H9 (cell line): Measurements from ENCODE around the gene LCE1E. TPM values are rescaled to one million over a fixed set of nuclear protein-coding genes. Genes with fewer than 3 reads are reported as not detected.

Experiments
- DNase-seq: peaks from one replicate; pipeline ENCODE4 v3.0.0-alpha.2; 2017
- H2AFZ ChIP-seq: one replicate; pipeline ENCODE4 v1.6.1; 2013; ENCODE audit warnings: mild to moderate bottlenecking, low read length, control low read depth, moderate library complexity
- H2AK5ac ChIP-seq: 2 replicates; pipeline ENCODE4 v1.6.1; 2013; ENCODE audit warnings: low read length, control low read depth, mixed read lengths; ENCODE audit not compliant: insufficient read length
- H2BK120ac ChIP-seq: one replicate; pipeline ENCODE4 v1.6.1; 2013; ENCODE audit warnings: low read depth, mild to moderate bottlenecking, low read length, control low read depth, inconsistent platforms; ENCODE audit not compliant: poor library complexity, severe bottlenecking
- H2BK12ac ChIP-seq: 2 replicates; pipeline ENCODE4 v1.6.1; 2013; ENCODE audit warnings: low read length, control low read depth, mixed read lengths, low read depth; ENCODE audit not compliant: insufficient read length
- H2BK15ac ChIP-seq: 2 replicates; pipeline ENCODE4 v1.6.1; 2013; ENCODE audit warnings: low read depth, low read length, control low read depth
- H2BK20ac ChIP-seq: one replicate; pipeline ENCODE4 v1.6.1; 2013; ENCODE audit warnings: low read depth, mild to moderate bottlenecking, low read length, control low read depth, inconsistent platforms; ENCODE audit not compliant: poor library complexity, severe bottlenecking
- H2BK5ac ChIP-seq: 2 replicates; pipeline ENCODE4 v1.6.1; 2013; ENCODE audit warnings: low read length, control low read depth, mixed read lengths; ENCODE audit not compliant: insufficient read length
- H3K14ac ChIP-seq: 2 replicates; pipeline ENCODE4 v1.6.1; 2013; ENCODE audit warnings: low read length, control low read depth; ENCODE audit not compliant: insufficient read depth
- H3K18ac ChIP-seq: 2 replicates; pipeline ENCODE4 v1.6.1; 2013; ENCODE audit warnings: low read depth, mild to moderate bottlenecking, mixed read lengths, low read length, control low read depth; ENCODE audit not compliant: insufficient read length
- H3K23ac ChIP-seq: 2 replicates; pipeline ENCODE4 v1.6.1; 2013; ENCODE audit warnings: low read length, control low read depth, mixed read lengths, low read depth; ENCODE audit not compliant: insufficient read length
- H3K23me2 ChIP-seq: 2 replicates; pipeline ENCODE4 v1.6.1; 2013; ENCODE audit warnings: low read depth, mild to moderate bottlenecking, mixed read lengths, low read length, control low read depth; ENCODE audit not compliant: insufficient read length, poor library complexity, severe bottlenecking
- H3K27ac ChIP-seq: 2 replicates; pipeline ENCODE4 v1.5.1; 2013; ENCODE audit warnings: low read length, control low read depth, mixed read lengths, low read depth; ENCODE audit not compliant: insufficient read length
- H3K27me3 ChIP-seq: 2 replicates; pipeline ENCODE4 v1.6.1; 2013; ENCODE audit warnings: low read length, control low read depth, inconsistent platforms; ENCODE audit not compliant: insufficient read depth
- H3K4ac ChIP-seq: 2 replicates; pipeline ENCODE4 v1.6.1; 2013; ENCODE audit warnings: low read depth, mild to moderate bottlenecking, control low read depth, inconsistent platforms, low read length, moderate library complexity
- H3K4me1 ChIP-seq: 2 replicates; pipeline ENCODE4 v1.6.1; 2013; ENCODE audit warnings: low read length, control low read depth, inconsistent platforms; ENCODE audit not compliant: insufficient read depth
- H3K4me2 ChIP-seq: 2 replicates; pipeline ENCODE4 v1.6.1; 2013; ENCODE audit warnings: low read length, control low read depth, mixed read lengths; ENCODE audit not compliant: insufficient read length, insufficient read depth
- H3K56ac ChIP-seq: 2 replicates; pipeline ENCODE4 v1.6.1; 2013; ENCODE audit warnings: low read depth, mild to moderate bottlenecking, mixed read lengths, low read length, control low read depth; ENCODE audit not compliant: insufficient read length
- H3K79me1 ChIP-seq: 2 replicates; pipeline ENCODE4 v1.6.1; 2013; ENCODE audit warnings: low read depth, mild to moderate bottlenecking, moderate library complexity, low read length, control low read depth, inconsistent platforms; ENCODE audit not compliant: insufficient read depth, poor library complexity, severe bottlenecking
- H3K79me2 ChIP-seq: 2 replicates; pipeline ENCODE4 v1.6.1; 2013; ENCODE audit warnings: low read length, control low read depth, inconsistent platforms; ENCODE audit not compliant: insufficient read depth
- H3K9ac ChIP-seq: 2 replicates; pipeline ENCODE4 v1.6.1; 2013; ENCODE audit warnings: low read length, control low read depth, mixed read lengths; ENCODE audit not compliant: insufficient read length; ENCODE audit errors: extremely low read depth
- H3K9me3 ChIP-seq: one replicate; pipeline ENCODE4 v1.6.1; 2013; ENCODE audit warnings: low read depth, low read length, inconsistent platforms; ENCODE audit not compliant: control insufficient read depth
- H3T11ph ChIP-seq: one replicate; pipeline ENCODE4 v1.6.1; 2013; ENCODE audit warnings: mild to moderate bottlenecking, low read length, control low read depth, inconsistent platforms
- H4K20me1 ChIP-seq: one replicate; pipeline ENCODE4 v1.6.1; 2013; ENCODE audit not compliant: control insufficient read depth, insufficient read length, insufficient read depth
- H4K5ac ChIP-seq: 2 replicates; pipeline ENCODE4 v1.6.1; 2013; ENCODE audit warnings: low read depth, mild to moderate bottlenecking, mixed read lengths, low read length, control low read depth; ENCODE audit not compliant: insufficient read length
- H4K8ac ChIP-seq: replicated peaks from 2 replicates; pipeline ENCODE4 v1.6.1; 2013; ENCODE audit warnings: low read length, control low read depth, mixed read lengths, low read depth; ENCODE audit not compliant: insufficient read length
- H4K91ac ChIP-seq: 2 replicates; pipeline ENCODE4 v1.6.1; 2013; ENCODE audit warnings: low read depth, mild to moderate bottlenecking, moderate library complexity, mixed read lengths, low read length, control low read depth; ENCODE audit not compliant: insufficient read length
- H3K27ac Mint-ChIP-seq, 3 experiments: 2 replicates in 2 of 3; 3 replicates in 1 of 3; pipeline ENCODE4 v1.8.0; 2020 to 2021; ENCODE audit warnings: mixed read lengths in 3 of 3, mild to moderate bottlenecking in 1 of 3, moderate library complexity in 1 of 3
- H3K27me3 Mint-ChIP-seq: 2 replicates; pipeline ENCODE4 v1.8.0; 2021; ENCODE audit warnings: low read depth, mild to moderate bottlenecking, moderate library complexity, mixed read lengths
- H3K36me3 Mint-ChIP-seq, 3 experiments: 2 replicates in 2 of 3; 3 replicates in 1 of 3; pipeline ENCODE4 v1.8.0; 2020 to 2021; ENCODE audit warnings: low read depth in 3 of 3, mixed read lengths in 3 of 3; ENCODE audit not compliant: insufficient read depth in 1 of 3
- H3K4me1 Mint-ChIP-seq, 2 experiments: 2 replicates each; pipeline ENCODE4 v1.8.0; 2020; ENCODE audit warnings: mixed read lengths in 2 of 2
- H3K4me3 Mint-ChIP-seq, 2 experiments: 2 replicates in 1 of 2; 3 replicates in 1 of 2; pipeline ENCODE4 v1.8.0; 2020 to 2021; ENCODE audit warnings: mild to moderate bottlenecking in 2 of 2, mixed read lengths in 2 of 2, moderate library complexity in 1 of 2
- H3K9me3 Mint-ChIP-seq, 2 experiments: 2 replicates in 1 of 2; 3 replicates in 1 of 2; pipeline ENCODE4 v1.8.0; 2020; ENCODE audit warnings: mild to moderate bottlenecking in 2 of 2, mixed read lengths in 2 of 2, moderate library complexity in 1 of 2
- WGBS: extraction: QIAGEN DNeasy Blood & Tissue Kit; methylation state at CpG from one replicate; pipeline ENCODE4 v1.1.7; 2013; ENCODE audit warnings: missing lambda C conversion rate, low lambda C conversion rate, mixed read lengths; ENCODE audit not compliant: insufficient read length; ENCODE audit errors: extremely low coverage; 5-methylcytosine and 5-hydroxymethylcytosine counted together
- total RNA-seq: library from RNA; stranded (reverse); gene quantifications from 2 replicates; pipeline ENCODE4 v1.2.1, GENCODE V29; 2021
- TF ChIP-seq, protein P1 (sequence below): fragments of 200-600 bp; sonication (generic); conservative IDR thresholded peaks from 3 replicates; pipeline ENCODE4 v1.8.0; 2021; ENCODE audit warnings: antibody characterized with exemption, mild to moderate bottlenecking

LCE1E gene
- total RNA-seq, 1 experiment from 2014 or later = not detected

DNA sequence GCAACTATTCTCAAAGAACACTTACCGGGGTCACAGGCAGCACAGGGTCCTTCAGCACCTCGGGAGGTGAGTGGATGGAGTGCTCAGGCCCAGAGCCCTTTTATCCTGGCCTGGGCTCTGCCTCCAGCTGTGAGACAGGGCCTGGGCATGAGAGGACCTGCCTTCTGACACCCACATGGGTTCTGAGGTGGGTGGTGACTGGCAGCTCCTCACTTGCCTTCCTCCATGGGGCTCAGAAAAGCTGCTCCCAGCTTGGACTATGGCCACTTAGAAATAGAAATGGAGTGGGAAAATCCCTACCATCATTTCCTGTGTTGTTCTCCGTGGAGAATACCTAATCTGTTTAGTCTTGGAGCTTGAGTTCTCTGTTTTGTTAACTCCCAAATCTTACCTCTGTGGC, 20.5 kb downstream of the LCE1E start, which contains the start of gene LCE1C:
TSS of gene LCE1C (minus strand) at position 76 of the 400 bp plus-strand sequence. CDS start 1,173 bp downstream, outside the sequence.
- no CpG with 5 or more reads among the region's 3 CpGs for WGBS
- H3K56ac ChIP-seq = no peak within 1 kb of the TSS
- Mint-ChIP-seq H3K9me3 (peaks cover 83 to 84% of the 10 kb centered on the region in 2 experiments), H3K27ac (no peak within 1 kb of the TSS), H3K4me1 (no peaks in the 10 kb centered on the region), H3K27me3 (no peaks in the 10 kb centered on the region; the same call in none of the 2 replicates), H3K4me3 (no peak within 1 kb of the TSS), H3K36me3 (peaks cover 4 to 24% (median 7%) of the 10 kb centered on the region in 3 experiments; a peak in 5 of 7 replicates)
- no peaks in the 10 kb centered on the region for H3K23me2 ChIP-seq
- H2BK20ac ChIP-seq = no peak within 1 kb of the TSS
- no peak within 1 kb of the TSS for H3K14ac ChIP-seq
- H3K79me1 ChIP-seq = no peaks in the 10 kb centered on the region
- H3K4me1 ChIP-seq = no peaks in the 10 kb centered on the region
- no peak within 1 kb of the TSS for H2BK5ac ChIP-seq
- no peak within 1 kb of the TSS for H3K23ac ChIP-seq
- no peaks in the 10 kb centered on the region for H3K79me2 ChIP-seq
- H3K4me2 ChIP-seq = no peak within 1 kb of the TSS
- H2BK15ac ChIP-seq = no peak within 1 kb of the TSS
- no peak within 1 kb of the TSS for H4K8ac ChIP-seq
- TF ChIP-seq, protein P1, sequence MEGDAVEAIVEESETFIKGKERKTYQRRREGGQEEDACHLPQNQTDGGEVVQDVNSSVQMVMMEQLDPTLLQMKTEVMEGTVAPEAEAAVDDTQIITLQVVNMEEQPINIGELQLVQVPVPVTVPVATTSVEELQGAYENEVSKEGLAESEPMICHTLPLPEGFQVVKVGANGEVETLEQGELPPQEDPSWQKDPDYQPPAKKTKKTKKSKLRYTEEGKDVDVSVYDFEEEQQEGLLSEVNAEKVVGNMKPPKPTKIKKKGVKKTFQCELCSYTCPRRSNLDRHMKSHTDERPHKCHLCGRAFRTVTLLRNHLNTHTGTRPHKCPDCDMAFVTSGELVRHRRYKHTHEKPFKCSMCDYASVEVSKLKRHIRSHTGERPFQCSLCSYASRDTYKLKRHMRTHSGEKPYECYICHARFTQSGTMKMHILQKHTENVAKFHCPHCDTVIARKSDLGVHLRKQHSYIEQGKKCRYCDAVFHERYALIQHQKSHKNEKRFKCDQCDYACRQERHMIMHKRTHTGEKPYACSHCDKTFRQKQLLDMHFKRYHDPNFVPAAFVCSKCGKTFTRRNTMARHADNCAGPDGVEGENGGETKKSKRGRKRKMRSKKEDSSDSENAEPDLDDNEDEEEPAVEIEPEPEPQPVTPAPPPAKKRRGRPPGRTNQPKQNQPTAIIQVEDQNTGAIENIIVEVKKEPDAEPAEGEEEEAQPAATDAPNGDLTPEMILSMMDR = no peak
- peaks cover 80% of the 10 kb centered on the region for H3K9me3 ChIP-seq
- H2AFZ ChIP-seq = no peak within 1 kb of the TSS
- no peak within 1 kb of the TSS for H2BK120ac ChIP-seq
- H4K91ac ChIP-seq = no peak within 1 kb of the TSS
- no peak within 1 kb of the TSS for H3K9ac ChIP-seq
- no peak within 1 kb of the TSS for H2BK12ac ChIP-seq
- H3K18ac ChIP-seq = no peak within 1 kb of the TSS
- no peaks in the 10 kb centered on the region for H3K27me3 ChIP-seq
- H3T11ph ChIP-seq = no peak within 1 kb of the TSS
- no peak within 1 kb of the TSS for H3K27ac ChIP-seq
- no peak for DNase-seq
- H3K4ac ChIP-seq = no peak within 1 kb of the TSS
- H4K20me1 ChIP-seq = no peaks in the 10 kb centered on the region
- H4K5ac ChIP-seq = no peak within 1 kb of the TSS
- no peak within 1 kb of the TSS for H2AK5ac ChIP-seq
